ENCODE results near the gene JUNB.

DNA sequence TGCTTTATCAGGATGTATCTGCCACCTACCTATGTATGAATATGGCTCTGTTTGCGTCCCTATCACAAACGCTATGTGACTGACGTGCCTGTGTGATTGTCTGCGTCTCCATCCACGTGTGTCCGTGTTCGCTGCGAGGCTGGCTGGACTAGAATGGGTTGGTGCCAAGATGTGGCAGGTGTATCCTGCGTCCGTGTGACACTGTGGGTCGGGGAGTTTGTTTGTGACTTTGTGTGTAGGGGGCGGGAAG lies 9.2 kb upstream of the JUNB start:
- TF ChIP-seq, protein P1, sequence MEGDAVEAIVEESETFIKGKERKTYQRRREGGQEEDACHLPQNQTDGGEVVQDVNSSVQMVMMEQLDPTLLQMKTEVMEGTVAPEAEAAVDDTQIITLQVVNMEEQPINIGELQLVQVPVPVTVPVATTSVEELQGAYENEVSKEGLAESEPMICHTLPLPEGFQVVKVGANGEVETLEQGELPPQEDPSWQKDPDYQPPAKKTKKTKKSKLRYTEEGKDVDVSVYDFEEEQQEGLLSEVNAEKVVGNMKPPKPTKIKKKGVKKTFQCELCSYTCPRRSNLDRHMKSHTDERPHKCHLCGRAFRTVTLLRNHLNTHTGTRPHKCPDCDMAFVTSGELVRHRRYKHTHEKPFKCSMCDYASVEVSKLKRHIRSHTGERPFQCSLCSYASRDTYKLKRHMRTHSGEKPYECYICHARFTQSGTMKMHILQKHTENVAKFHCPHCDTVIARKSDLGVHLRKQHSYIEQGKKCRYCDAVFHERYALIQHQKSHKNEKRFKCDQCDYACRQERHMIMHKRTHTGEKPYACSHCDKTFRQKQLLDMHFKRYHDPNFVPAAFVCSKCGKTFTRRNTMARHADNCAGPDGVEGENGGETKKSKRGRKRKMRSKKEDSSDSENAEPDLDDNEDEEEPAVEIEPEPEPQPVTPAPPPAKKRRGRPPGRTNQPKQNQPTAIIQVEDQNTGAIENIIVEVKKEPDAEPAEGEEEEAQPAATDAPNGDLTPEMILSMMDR (IDR thresholded peaks at IDR 0.05; ENCODE audit: low read depth, low read length) = no peak
- TF ChIP-seq, protein P2, sequence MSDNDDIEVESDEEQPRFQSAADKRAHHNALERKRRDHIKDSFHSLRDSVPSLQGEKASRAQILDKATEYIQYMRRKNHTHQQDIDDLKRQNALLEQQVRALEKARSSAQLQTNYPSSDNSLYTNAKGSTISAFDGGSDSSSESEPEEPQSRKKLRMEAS (IDR thresholded peaks at IDR 0.05; ENCODE audit: low read depth, low read length) = no peak
- TF ChIP-seq POLR2A (IDR thresholded peaks at IDR 0.05; ENCODE audit: extremely low read depth, insufficient read length) (no peak), MYC (IDR thresholded peaks at IDR 0.05; ENCODE audit: low read depth, low read length) (no peak)
